Measurements from ENCODE around the gene EPHA6. TPM values are rescaled to one million over a fixed set of nuclear protein-coding genes. Genes with fewer than 3 reads are reported as not detected.
A peak's percentile ranks its signal among the peaks of the same experiment; 100 is the strongest.

The EPHA6 gene
- total RNA-seq, 1 experiment from 2014 or later: 2.7 TPM

GRCh38 chr3:97256060-97256459 lies 441.7 kb downstream of the EPHA6 start:
- intact Hi-C loops (cut with micrococcal nuclease; ENCODE audit: unreplicated experiment): no loop called here
- H3K36me3 ChIP-seq (ENCODE audit: control insufficient read depth, insufficient read depth, low read length): no peaks in the 10 kb centered on the region
- no peaks in the 10 kb centered on the region for H3K27me3 Mint-ChIP-seq (ENCODE audit: insufficient read depth, unreplicated experiment)

DNA sequence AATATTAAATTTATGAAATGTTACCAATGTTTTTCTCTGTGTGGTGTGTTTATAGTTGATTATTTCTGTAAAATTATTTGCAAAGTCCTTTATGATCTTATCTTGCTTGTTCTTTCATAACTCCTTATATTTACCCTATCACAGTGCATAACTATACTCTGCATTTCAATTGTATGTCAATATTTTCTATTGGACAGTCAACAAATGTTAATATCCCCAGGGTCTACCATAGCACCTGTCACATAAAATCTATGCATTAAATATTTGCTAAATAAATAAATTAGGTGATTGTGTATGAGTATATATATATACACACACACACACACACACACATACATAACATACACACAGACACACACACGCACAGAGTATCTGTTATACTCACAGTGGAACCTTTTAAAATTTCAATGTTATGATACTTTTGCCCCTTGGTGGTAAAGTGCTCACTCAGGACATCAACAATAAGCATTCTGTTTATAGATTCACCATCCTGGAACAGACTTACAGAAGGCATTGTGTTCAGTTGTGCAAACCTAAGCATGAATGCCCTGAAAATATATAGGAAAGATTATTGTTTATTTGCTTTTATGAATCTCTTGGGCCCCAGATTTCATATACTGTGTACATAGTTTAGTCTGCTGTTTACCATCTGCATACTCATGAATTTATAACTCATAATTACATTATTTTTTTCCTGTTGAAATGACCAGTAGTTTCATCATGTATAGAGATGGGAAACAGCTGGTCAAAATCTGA lies 443.7 kb downstream of the EPHA6 start:
- Mint-ChIP-seq H3K9me3 (ENCODE audit: unreplicated experiment) (no peaks in the 10 kb centered on the region), H3K4me1 (ENCODE audit: low read depth, unreplicated experiment) (peaks cover 6% of the 10 kb centered on the region), H3K36me3 (ENCODE audit: insufficient read depth, unreplicated experiment) (no peaks in the 10 kb centered on the region), H3K4me3 (ENCODE audit: unreplicated experiment) (no peak overlapping the region), H3K27me3 (ENCODE audit: insufficient read depth, unreplicated experiment) (no peaks in the 10 kb centered on the region), H3K27ac (ENCODE audit: unreplicated experiment) (no peak overlapping the region)
- no peak for TF ChIP-seq CTCF (IDR thresholded peaks at IDR 0.05; ENCODE audit: insufficient read depth in 1 of 2, low read depth in 1 of 2, low read length in 1 of 2, severe bottlenecking in 1 of 2, unreplicated experiment in 1 of 2)
- H3K27me3 ChIP-seq (replicated peaks; ENCODE audit: control insufficient read depth, insufficient read depth, low read length): no peaks in the 10 kb centered on the region
- H3K4me3 ChIP-seq (ENCODE audit: low read depth, low read length): no peak overlapping the region
- POLR2A ChIA-PET: no interaction called here
- H3K36me3 ChIP-seq (ENCODE audit: control insufficient read depth, insufficient read depth, low read length): no peaks in the 10 kb centered on the region
- CTCF ChIA-PET: no interaction called here
- no peak for DNase-seq
- no peaks in the 10 kb centered on the region for H3K9me3 ChIP-seq
- no peaks in the 10 kb centered on the region for H3K4me1 ChIP-seq
- no TSS peak for BruUV-seq (replicated peaks)
- intact Hi-C loops (cut with micrococcal nuclease; ENCODE audit: unreplicated experiment): loop anchor here (2.0 kb wide), 1 partner anchor 27 kb away; no protein-coding TSS in a partner anchor

More at GRCh38 chr3:97256060-97256459, 441.7 kb downstream of the EPHA6 start:
- Histone ChIP-seq H3K9me3 (no peaks in the 10 kb centered on the region), H3K4me3 (ENCODE audit: low read depth, low read length) (no peak overlapping the region), H3K27me3 (replicated peaks; ENCODE audit: control insufficient read depth, insufficient read depth, low read length) (no peaks in the 10 kb centered on the region), H3K4me1 (no peaks in the 10 kb centered on the region)
- Mint-ChIP-seq H3K9me3 (ENCODE audit: unreplicated experiment) (no peaks in the 10 kb centered on the region), H3K27ac (ENCODE audit: unreplicated experiment) (no peak overlapping the region), H3K4me1 (ENCODE audit: low read depth, unreplicated experiment) (peaks cover 6% of the 10 kb centered on the region), H3K4me3 (ENCODE audit: unreplicated experiment) (no peak overlapping the region), H3K36me3 (ENCODE audit: insufficient read depth, unreplicated experiment) (no peaks in the 10 kb centered on the region)
- POLR2A ChIA-PET: no interaction called here
- DNase-seq: peak in 1 of 2 experiments; percentile 9
- CTCF ChIA-PET: no interaction called here
- peak in 1 of 2 experiments; percentile 30 for TF ChIP-seq CTCF (IDR thresholded peaks at IDR 0.05; ENCODE audit: insufficient read depth in 1 of 2, low read depth in 1 of 2, low read length in 1 of 2, severe bottlenecking in 1 of 2, unreplicated experiment in 1 of 2)
- BruUV-seq (replicated peaks): no TSS peak

GRCh38 chr3:97259263-97259662 lies 444.9 kb downstream of the EPHA6 start:
- ChIA-PET POLR2A (no interaction called here), CTCF (no interaction called here)
- Mint-ChIP-seq H3K9me3 (ENCODE audit: unreplicated experiment) (no peaks in the 10 kb centered on the region), H3K4me3 (ENCODE audit: unreplicated experiment) (no peak overlapping the region), H3K4me1 (ENCODE audit: low read depth, unreplicated experiment) (peaks cover 6% of the 10 kb centered on the region), H3K27me3 (ENCODE audit: insufficient read depth, unreplicated experiment) (no peaks in the 10 kb centered on the region), H3K36me3 (ENCODE audit: insufficient read depth, unreplicated experiment) (no peaks in the 10 kb centered on the region), H3K27ac (ENCODE audit: unreplicated experiment) (no peak overlapping the region)
- Histone ChIP-seq H3K27me3 (replicated peaks; ENCODE audit: control insufficient read depth, insufficient read depth, low read length) (no peaks in the 10 kb centered on the region), H3K4me1 (no peaks in the 10 kb centered on the region), H3K36me3 (ENCODE audit: control insufficient read depth, insufficient read depth, low read length) (no peaks in the 10 kb centered on the region), H3K4me3 (ENCODE audit: low read depth, low read length) (no peak overlapping the region), H3K9me3 (no peaks in the 10 kb centered on the region)
- TF ChIP-seq CTCF (IDR thresholded peaks at IDR 0.05; ENCODE audit: insufficient read depth in 1 of 2, low read depth in 1 of 2, low read length in 1 of 2, severe bottlenecking in 1 of 2, unreplicated experiment in 1 of 2): no peak
- DNase-seq: no peak
- no TSS peak for BruUV-seq (replicated peaks)
- intact Hi-C loops (cut with micrococcal nuclease; ENCODE audit: unreplicated experiment): loop anchor here (2.0 kb wide), 1 partner anchor 28 kb away; no protein-coding TSS in a partner anchor

All from Caco-2 (cell line).